ENCODE measurements around the gene SHISA4.

DNA sequence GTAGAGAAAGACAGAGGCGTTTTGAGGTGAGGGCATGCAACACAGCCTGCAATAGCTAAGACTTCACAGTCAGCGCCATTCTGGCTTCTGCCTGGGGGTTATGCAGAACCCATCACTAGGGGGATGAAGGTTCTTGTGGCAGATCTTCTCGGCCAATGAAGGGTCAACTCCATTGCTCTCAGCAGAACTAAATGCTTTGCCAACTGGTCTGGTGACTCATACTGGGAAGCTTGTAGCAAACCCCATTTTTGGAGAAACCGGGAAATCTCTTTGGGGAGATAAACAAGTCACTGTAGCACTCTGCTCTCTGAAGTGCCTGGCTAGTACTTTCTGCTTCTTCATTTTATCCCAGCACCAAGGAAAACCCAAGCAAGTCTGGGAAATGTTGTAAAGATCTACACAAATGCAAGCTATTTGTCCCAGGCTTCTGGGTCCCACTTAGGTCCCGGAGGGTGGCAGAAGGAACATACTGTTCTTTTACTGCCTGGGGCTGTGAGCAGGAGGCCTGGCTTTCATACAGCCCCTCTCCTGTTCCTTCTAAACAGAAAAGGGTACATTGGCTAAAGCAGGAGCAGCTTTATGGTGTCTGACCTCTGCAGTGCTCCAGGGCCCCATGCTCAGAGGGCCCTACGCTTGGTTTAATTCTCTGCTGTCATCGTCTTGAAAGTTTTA lies 28.8 kb downstream of the SHISA4 start:
- TF ChIP-seq POLR2A (IDR thresholded peaks at IDR 0.05): no peak
- TF ChIP-seq, protein P1, sequence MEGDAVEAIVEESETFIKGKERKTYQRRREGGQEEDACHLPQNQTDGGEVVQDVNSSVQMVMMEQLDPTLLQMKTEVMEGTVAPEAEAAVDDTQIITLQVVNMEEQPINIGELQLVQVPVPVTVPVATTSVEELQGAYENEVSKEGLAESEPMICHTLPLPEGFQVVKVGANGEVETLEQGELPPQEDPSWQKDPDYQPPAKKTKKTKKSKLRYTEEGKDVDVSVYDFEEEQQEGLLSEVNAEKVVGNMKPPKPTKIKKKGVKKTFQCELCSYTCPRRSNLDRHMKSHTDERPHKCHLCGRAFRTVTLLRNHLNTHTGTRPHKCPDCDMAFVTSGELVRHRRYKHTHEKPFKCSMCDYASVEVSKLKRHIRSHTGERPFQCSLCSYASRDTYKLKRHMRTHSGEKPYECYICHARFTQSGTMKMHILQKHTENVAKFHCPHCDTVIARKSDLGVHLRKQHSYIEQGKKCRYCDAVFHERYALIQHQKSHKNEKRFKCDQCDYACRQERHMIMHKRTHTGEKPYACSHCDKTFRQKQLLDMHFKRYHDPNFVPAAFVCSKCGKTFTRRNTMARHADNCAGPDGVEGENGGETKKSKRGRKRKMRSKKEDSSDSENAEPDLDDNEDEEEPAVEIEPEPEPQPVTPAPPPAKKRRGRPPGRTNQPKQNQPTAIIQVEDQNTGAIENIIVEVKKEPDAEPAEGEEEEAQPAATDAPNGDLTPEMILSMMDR (IDR thresholded peaks at IDR 0.05): no peak
